A549 (cell line): ENCODE results near the gene COX10.

ENCODE experiments used
- CEBPB ChIP-seq, 2 experiments: fragments of >200 bp in 1 of 2; sonication (Bioruptor Twin) in 1 of 2; formaldehyde crosslinking in 1 of 2; IDR thresholded peaks; 2 replicates each; pipeline ENCODE4 v1.6.1; 2012 to 2016
- HOXB13 ChIP-seq: fragments of 250-450 bp; sonication (Bioruptor Pico); IDR thresholded peaks from 2 replicates; pipeline ENCODE4 v1.5.0; 2020; ENCODE audit warnings: low read depth, mild to moderate bottlenecking, moderate library complexity
- KDM5A ChIP-seq: fragments of 200-600 bp; sonication (generic); IDR thresholded peaks from 2 replicates; pipeline ENCODE4 v1.6.1; 2016; ENCODE audit warnings: antibody characterized with exemption, mild to moderate bottlenecking
- POLR2A ChIP-seq: IDR thresholded peaks from 2 replicates; pipeline ENCODE4 v1.6.1; 2012; ENCODE audit warnings: mild to moderate bottlenecking, low read length
- RAD21 ChIP-seq, 2 experiments: fragments of >200 bp in 1 of 2; sonication (Bioruptor Twin) in 1 of 2; formaldehyde crosslinking in 1 of 2; IDR thresholded peaks in 1 of 2; conservative IDR thresholded peaks in 1 of 2; 2 replicates in 1 of 2; 3 replicates in 1 of 2; pipeline ENCODE4 v1.6.1; 2012 to 2018; ENCODE audit warnings: inconsistent platforms in 1 of 2
- TF ChIP-seq, protein P1 (sequence below): fragments of >200 bp; sonication (Bioruptor Twin); formaldehyde crosslinking; IDR thresholded peaks from 3 replicates; pipeline ENCODE4 v1.5.1; 2016
- TF ChIP-seq, protein P2 (sequence below): fragments of 150-350 bp; IDR thresholded peaks from 2 replicates; pipeline ENCODE4 v1.6.1; 2014; ENCODE audit warnings: low read depth, mild to moderate bottlenecking, low read length
- TF ChIP-seq, protein P3 (sequence below): fragments of 200-600 bp; sonication (generic); IDR thresholded peaks from 2 replicates; pipeline ENCODE4 v1.6.1; 2016; ENCODE audit warnings: antibody characterized with exemption, mild to moderate bottlenecking, moderate library complexity
- TF ChIP-seq, protein P4 (sequence below): IDR thresholded peaks from 2 replicates; pipeline ENCODE4 v1.6.1; 2012
- TF ChIP-seq, protein P5 (sequence below): fragments of 450-650 bp; IDR thresholded peaks from 2 replicates; pipeline ENCODE4 v1.6.1; 2014; ENCODE audit warnings: antibody characterized with exemption

DNA sequence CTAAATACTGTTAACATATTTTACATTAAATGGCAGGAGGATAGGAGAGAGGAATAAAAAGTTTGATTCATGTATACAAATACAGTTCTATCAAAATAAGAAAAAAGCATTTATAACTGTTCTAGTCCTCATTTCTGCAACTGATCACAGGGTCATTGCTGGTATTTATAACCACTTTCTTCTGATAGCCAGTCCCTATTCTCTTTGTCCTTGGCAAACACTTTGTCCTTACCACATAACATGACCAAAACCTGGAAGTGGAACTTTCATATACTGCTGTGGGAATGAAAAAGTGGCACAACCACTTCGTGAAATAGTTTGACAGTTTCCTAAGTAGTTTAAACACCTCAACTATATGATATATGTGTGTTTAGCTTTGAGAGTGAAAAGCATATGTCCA lies 84.1 kb downstream of the COX10 start:
- TF ChIP-seq POLR2A (no peak), KDM5A (no peak), RAD21 (conservative IDR thresholded peaks at IDR 0.05 in 1 of 2, IDR thresholded peaks at IDR 0.05 in 1 of 2) (no peak), HOXB13 (CRISPR knock-in tag) (no peak), CEBPB (IDR thresholded peaks at IDR 0.05) (no peak)
- TF ChIP-seq, protein P1, sequence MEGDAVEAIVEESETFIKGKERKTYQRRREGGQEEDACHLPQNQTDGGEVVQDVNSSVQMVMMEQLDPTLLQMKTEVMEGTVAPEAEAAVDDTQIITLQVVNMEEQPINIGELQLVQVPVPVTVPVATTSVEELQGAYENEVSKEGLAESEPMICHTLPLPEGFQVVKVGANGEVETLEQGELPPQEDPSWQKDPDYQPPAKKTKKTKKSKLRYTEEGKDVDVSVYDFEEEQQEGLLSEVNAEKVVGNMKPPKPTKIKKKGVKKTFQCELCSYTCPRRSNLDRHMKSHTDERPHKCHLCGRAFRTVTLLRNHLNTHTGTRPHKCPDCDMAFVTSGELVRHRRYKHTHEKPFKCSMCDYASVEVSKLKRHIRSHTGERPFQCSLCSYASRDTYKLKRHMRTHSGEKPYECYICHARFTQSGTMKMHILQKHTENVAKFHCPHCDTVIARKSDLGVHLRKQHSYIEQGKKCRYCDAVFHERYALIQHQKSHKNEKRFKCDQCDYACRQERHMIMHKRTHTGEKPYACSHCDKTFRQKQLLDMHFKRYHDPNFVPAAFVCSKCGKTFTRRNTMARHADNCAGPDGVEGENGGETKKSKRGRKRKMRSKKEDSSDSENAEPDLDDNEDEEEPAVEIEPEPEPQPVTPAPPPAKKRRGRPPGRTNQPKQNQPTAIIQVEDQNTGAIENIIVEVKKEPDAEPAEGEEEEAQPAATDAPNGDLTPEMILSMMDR, result no peak
- TF ChIP-seq, protein P2, sequence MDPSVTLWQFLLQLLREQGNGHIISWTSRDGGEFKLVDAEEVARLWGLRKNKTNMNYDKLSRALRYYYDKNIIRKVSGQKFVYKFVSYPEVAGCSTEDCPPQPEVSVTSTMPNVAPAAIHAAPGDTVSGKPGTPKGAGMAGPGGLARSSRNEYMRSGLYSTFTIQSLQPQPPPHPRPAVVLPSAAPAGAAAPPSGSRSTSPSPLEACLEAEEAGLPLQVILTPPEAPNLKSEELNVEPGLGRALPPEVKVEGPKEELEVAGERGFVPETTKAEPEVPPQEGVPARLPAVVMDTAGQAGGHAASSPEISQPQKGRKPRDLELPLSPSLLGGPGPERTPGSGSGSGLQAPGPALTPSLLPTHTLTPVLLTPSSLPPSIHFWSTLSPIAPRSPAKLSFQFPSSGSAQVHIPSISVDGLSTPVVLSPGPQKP, result no peak
- TF ChIP-seq, protein P3, sequence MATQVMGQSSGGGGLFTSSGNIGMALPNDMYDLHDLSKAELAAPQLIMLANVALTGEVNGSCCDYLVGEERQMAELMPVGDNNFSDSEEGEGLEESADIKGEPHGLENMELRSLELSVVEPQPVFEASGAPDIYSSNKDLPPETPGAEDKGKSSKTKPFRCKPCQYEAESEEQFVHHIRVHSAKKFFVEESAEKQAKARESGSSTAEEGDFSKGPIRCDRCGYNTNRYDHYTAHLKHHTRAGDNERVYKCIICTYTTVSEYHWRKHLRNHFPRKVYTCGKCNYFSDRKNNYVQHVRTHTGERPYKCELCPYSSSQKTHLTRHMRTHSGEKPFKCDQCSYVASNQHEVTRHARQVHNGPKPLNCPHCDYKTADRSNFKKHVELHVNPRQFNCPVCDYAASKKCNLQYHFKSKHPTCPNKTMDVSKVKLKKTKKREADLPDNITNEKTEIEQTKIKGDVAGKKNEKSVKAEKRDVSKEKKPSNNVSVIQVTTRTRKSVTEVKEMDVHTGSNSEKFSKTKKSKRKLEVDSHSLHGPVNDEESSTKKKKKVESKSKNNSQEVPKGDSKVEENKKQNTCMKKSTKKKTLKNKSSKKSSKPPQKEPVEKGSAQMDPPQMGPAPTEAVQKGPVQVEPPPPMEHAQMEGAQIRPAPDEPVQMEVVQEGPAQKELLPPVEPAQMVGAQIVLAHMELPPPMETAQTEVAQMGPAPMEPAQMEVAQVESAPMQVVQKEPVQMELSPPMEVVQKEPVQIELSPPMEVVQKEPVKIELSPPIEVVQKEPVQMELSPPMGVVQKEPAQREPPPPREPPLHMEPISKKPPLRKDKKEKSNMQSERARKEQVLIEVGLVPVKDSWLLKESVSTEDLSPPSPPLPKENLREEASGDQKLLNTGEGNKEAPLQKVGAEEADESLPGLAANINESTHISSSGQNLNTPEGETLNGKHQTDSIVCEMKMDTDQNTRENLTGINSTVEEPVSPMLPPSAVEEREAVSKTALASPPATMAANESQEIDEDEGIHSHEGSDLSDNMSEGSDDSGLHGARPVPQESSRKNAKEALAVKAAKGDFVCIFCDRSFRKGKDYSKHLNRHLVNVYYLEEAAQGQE, result no peak
- TF ChIP-seq, protein P4, sequence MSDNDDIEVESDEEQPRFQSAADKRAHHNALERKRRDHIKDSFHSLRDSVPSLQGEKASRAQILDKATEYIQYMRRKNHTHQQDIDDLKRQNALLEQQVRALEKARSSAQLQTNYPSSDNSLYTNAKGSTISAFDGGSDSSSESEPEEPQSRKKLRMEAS, result no peak
- TF ChIP-seq, protein P5, sequence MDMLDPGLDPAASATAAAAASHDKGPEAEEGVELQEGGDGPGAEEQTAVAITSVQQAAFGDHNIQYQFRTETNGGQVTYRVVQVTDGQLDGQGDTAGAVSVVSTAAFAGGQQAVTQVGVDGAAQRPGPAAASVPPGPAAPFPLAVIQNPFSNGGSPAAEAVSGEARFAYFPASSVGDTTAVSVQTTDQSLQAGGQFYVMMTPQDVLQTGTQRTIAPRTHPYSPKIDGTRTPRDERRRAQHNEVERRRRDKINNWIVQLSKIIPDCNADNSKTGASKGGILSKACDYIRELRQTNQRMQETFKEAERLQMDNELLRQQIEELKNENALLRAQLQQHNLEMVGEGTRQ, result no peak
